ENCODE results near the gene GNS. TPM values are rescaled to one million over a fixed set of nuclear protein-coding genes. Genes with fewer than 3 reads are reported as not detected.

Gene GNS
- total and polyA plus RNA-seq, 9 donors = 63.9 to 278 (median 101) TPM

GRCh38 chr12:64696080-64696741 lies 63.0 kb downstream of the GNS start:
- Histone ChIP-seq H3K36me3 (no peaks in the 10 kb centered on the region), H3K27me3 (no peaks in the 10 kb centered on the region), H3K4me1 (ENCODE audit: insufficient read depth) (no peaks in the 10 kb centered on the region), H3K27ac (no peak overlapping the region), H3K4me3 (no peak overlapping the region), H3K9me3 (no peaks in the 10 kb centered on the region)
- intact Hi-C loops (cut with DNase I) = loop anchor here in 2 of 4 donors (5.0 kb wide), 3 partner anchors 84 to 149 kb away; partner anchors contain the start of gene RASSF3 (in 1 of the 2)
- DNase-seq = no peak
- TF ChIP-seq EP300 (IDR thresholded peaks at IDR 0.05) = no peak
- TF ChIP-seq, protein P1, sequence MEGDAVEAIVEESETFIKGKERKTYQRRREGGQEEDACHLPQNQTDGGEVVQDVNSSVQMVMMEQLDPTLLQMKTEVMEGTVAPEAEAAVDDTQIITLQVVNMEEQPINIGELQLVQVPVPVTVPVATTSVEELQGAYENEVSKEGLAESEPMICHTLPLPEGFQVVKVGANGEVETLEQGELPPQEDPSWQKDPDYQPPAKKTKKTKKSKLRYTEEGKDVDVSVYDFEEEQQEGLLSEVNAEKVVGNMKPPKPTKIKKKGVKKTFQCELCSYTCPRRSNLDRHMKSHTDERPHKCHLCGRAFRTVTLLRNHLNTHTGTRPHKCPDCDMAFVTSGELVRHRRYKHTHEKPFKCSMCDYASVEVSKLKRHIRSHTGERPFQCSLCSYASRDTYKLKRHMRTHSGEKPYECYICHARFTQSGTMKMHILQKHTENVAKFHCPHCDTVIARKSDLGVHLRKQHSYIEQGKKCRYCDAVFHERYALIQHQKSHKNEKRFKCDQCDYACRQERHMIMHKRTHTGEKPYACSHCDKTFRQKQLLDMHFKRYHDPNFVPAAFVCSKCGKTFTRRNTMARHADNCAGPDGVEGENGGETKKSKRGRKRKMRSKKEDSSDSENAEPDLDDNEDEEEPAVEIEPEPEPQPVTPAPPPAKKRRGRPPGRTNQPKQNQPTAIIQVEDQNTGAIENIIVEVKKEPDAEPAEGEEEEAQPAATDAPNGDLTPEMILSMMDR (IDR thresholded peaks at IDR 0.05) = peak; percentile 19 to 63 (median 22)
- TF ChIP-seq POLR2A (IDR thresholded peaks at IDR 0.05) = no peak
- WGBS, 3 donors = 18 to 47% (median 39%) methylated on average over 1 of the region's 1 CpG

- Histone ChIP-seq H3K4me1 (ENCODE audit: insufficient read depth) (no peaks in the 10 kb centered on the region), H3K36me3 (no peaks in the 10 kb centered on the region), H3K27ac (no peak overlapping the region), H3K27me3 (no peaks in the 10 kb centered on the region), H3K4me3 (no peak overlapping the region), H3K9me3 (no peaks in the 10 kb centered on the region)
- DNase-seq = no peak
- intact Hi-C loops (cut with DNase I) = loop anchor here in 3 of 4 donors (2.0 to 5.0 kb wide), 4 partner anchors 83 to 148 kb away; partner anchors contain the start of gene RASSF3 (in 1 of the 3)
- WGBS, 3 donors = 87 to 89% (median 88%) methylated on average over 5 of the region's 5 CpGs
- no peak for TF ChIP-seq EP300 (IDR thresholded peaks at IDR 0.05)
- TF ChIP-seq, protein P1 (IDR thresholded peaks at IDR 0.05) = no peak
- TF ChIP-seq POLR2A (IDR thresholded peaks at IDR 0.05) = no peak
Measured at GRCh38 chr12:64695550-64695949, 63.7 kb downstream of the GNS start.

GRCh38 chr12:64694130-64695040 lies 64.8 kb downstream of the GNS start:
- H3K4me1 ChIP-seq (ENCODE audit: insufficient read depth) = no peaks in the 10 kb centered on the region
- intact Hi-C loops (cut with DNase I) = loop anchor here in 3 of 4 donors (2.0 to 5.0 kb wide), 4 partner anchors 82 to 147 kb away; partner anchors contain the start of gene RASSF3 (in 1 of the 3)
- no peak for TF ChIP-seq POLR2A (IDR thresholded peaks at IDR 0.05)
- TF ChIP-seq EP300 (IDR thresholded peaks at IDR 0.05) = no peak
- TF ChIP-seq, protein P1 (IDR thresholded peaks at IDR 0.05) = no peak
- H3K4me3 ChIP-seq = no peak overlapping the region
- H3K27me3 ChIP-seq = no peaks in the 10 kb centered on the region
- WGBS, 3 donors = 47 to 62% (median 55%) methylated on average over 18 of the region's 18 CpGs
- peak overlapping the region in 1 of 2 donors; percentile 25 for H3K27ac ChIP-seq
- DNase-seq = no peak
- H3K9me3 ChIP-seq = no peaks in the 10 kb centered on the region
- H3K36me3 ChIP-seq = no peaks in the 10 kb centered on the region

- 36 to 63% (median 48%) methylated on average over 2 of the region's 2 CpGs for WGBS, 3 donors
- Histone ChIP-seq H3K27ac (no peak overlapping the region), H3K27me3 (no peaks in the 10 kb centered on the region), H3K9me3 (no peaks in the 10 kb centered on the region), H3K4me1 (ENCODE audit: insufficient read depth) (peaks cover 4% of the 10 kb centered on the region), H3K4me3 (no peak overlapping the region), H3K36me3 (no peaks in the 10 kb centered on the region)
- DNase-seq = no peak
- no peak for TF ChIP-seq POLR2A (IDR thresholded peaks at IDR 0.05)
- TF ChIP-seq EP300 (IDR thresholded peaks at IDR 0.05) = no peak
- TF ChIP-seq, protein P1 (IDR thresholded peaks at IDR 0.05) = no peak
- intact Hi-C loops (cut with DNase I) = no loop called here
Measured at GRCh38 chr12:64691795-64692583, 67.2 kb downstream of the GNS start.

All from ovary (tissue), 9 donors.